Kidney epithelial cell (primary cell): Measurements from ENCODE around the gene RAPH1. TPM values are rescaled to one million over a fixed set of nuclear protein-coding genes. Genes with fewer than 3 reads are reported as not detected.

ENCODE experiments used
- DNase-seq: peaks from one replicate; pipeline ENCODE4 v3.0.0-alpha.2; 2010; ENCODE audit warnings: low read depth
- H3K27me3 ChIP-seq: 2 replicates; pipeline ENCODE4 v1.6.0; 2011; ENCODE audit warnings: low read length; ENCODE audit not compliant: control insufficient read depth, insufficient read depth
- H3K36me3 ChIP-seq: 2 replicates; pipeline ENCODE4 v1.5.1; 2011; ENCODE audit warnings: low read length; ENCODE audit not compliant: control insufficient read depth, insufficient read depth
- H3K4me3 ChIP-seq: 2 replicates; pipeline ENCODE4 v1.5.1; 2011; ENCODE audit warnings: low read depth, mild to moderate bottlenecking, control low read depth, low read length
- CTCF ChIP-seq: IDR thresholded peaks from 2 replicates; pipeline ENCODE4 v1.5.1; 2011; ENCODE audit warnings: mild to moderate bottlenecking, moderate library complexity, low read length, control low read depth, inconsistent platforms; ENCODE audit not compliant: insufficient read depth, poor library complexity, severe bottlenecking
- total RNA-seq: library from RNA; depleted of rRNA; stranded (reverse); fragments of >200 nt; gene quantifications from 2 replicates; pipeline ENCODE4 v1.2.3, GENCODE V29; 2015

RAPH1 gene
- total RNA-seq, 1 donor from 2014 or later = 28.9 TPM

GRCh38 chr2:203412546-203413331, 122.4 kb downstream of the RAPH1 start:
- H3K36me3 ChIP-seq = no peaks in the 10 kb centered on the region
- TF ChIP-seq CTCF = no peak
- no peak overlapping the region for H3K4me3 ChIP-seq
- DNase-seq = no peak
- no peaks in the 10 kb centered on the region for H3K27me3 ChIP-seq

GRCh38 chr2:203407496-203407895, 127.6 kb downstream of the RAPH1 start:
- no peaks in the 10 kb centered on the region for H3K27me3 ChIP-seq
- TF ChIP-seq CTCF = no peak
- no peaks in the 10 kb centered on the region for H3K36me3 ChIP-seq
- DNase-seq = no peak
- H3K4me3 ChIP-seq = no peak overlapping the region

- Histone ChIP-seq H3K27me3 (no peaks in the 10 kb centered on the region), H3K36me3 (no peaks in the 10 kb centered on the region), H3K4me3 (no peak overlapping the region)
- DNase-seq = no peak
- no peak for TF ChIP-seq CTCF
Observed at GRCh38 chr2:203404996-203405395, 130.1 kb downstream of the RAPH1 start.

- Histone ChIP-seq H3K36me3 (peaks cover 1% of the 10 kb centered on the region), H3K27me3 (no peaks in the 10 kb centered on the region), H3K4me3 (no peak overlapping the region)
- TF ChIP-seq CTCF = no peak
- no peak for DNase-seq
Observed at GRCh38 chr2:203400805-203401585, 134.1 kb downstream of the RAPH1 start.

- no peak for DNase-seq
- no peak for TF ChIP-seq CTCF
- Histone ChIP-seq H3K36me3 (peaks cover 1% of the 10 kb centered on the region), H3K4me3 (no peak overlapping the region), H3K27me3 (no peaks in the 10 kb centered on the region)
Observed at GRCh38 chr2:203399031-203399430, 136.1 kb downstream of the RAPH1 start.
